ENCODE measurements around the gene RNF111.

Gene RNF111

GRCh38 chr15:59008086-59008485 lies 20.6 kb downstream of the RNF111 start:
- no peak for TF ChIP-seq FOXP2 (optimal IDR thresholded peaks at IDR 0.05; ENCODE audit: borderline replicate concordance, extremely low read depth, extremely low read length, insufficient read depth)
- no peak for TF ChIP-seq TAF1 (IDR thresholded peaks at IDR 0.05; ENCODE audit: borderline replicate concordance, insufficient read depth, low read length)
- TF ChIP-seq POLR2AphosphoS5 (IDR thresholded peaks at IDR 0.05; ENCODE audit: low read depth, low read length) = no peak

DNA sequence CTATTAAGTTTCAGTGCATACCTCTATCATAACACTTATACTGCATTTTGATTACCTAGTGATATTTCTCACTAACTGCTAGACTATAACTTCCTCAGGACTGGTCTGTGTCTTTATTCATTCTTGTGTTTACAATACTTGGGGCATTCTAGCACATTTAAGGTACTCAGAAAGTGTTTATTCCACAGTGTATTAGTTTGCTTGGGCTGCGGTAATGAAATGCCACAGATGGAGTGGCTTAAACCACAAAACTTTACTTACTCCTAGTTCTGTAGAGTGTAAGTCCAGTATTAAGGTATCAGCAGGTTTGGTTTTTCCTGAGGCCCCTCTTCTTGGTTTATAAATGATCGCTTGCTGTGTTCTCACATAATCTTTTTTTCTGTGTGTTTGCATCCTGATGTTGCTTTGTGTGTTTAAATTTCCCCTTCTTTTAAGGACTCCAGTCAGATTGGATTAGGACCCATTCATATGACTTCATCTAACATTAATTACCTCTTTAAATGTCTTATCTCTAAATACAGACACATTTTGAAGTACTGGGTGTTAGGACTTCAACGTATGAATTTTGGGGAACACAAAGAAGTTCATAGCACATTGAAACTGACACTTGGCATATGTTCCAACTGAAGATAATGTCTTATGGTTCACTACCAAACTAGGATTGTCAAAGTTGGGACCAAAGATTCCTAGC lies 23.9 kb downstream of the RNF111 start:
- TF ChIP-seq, protein P1, sequence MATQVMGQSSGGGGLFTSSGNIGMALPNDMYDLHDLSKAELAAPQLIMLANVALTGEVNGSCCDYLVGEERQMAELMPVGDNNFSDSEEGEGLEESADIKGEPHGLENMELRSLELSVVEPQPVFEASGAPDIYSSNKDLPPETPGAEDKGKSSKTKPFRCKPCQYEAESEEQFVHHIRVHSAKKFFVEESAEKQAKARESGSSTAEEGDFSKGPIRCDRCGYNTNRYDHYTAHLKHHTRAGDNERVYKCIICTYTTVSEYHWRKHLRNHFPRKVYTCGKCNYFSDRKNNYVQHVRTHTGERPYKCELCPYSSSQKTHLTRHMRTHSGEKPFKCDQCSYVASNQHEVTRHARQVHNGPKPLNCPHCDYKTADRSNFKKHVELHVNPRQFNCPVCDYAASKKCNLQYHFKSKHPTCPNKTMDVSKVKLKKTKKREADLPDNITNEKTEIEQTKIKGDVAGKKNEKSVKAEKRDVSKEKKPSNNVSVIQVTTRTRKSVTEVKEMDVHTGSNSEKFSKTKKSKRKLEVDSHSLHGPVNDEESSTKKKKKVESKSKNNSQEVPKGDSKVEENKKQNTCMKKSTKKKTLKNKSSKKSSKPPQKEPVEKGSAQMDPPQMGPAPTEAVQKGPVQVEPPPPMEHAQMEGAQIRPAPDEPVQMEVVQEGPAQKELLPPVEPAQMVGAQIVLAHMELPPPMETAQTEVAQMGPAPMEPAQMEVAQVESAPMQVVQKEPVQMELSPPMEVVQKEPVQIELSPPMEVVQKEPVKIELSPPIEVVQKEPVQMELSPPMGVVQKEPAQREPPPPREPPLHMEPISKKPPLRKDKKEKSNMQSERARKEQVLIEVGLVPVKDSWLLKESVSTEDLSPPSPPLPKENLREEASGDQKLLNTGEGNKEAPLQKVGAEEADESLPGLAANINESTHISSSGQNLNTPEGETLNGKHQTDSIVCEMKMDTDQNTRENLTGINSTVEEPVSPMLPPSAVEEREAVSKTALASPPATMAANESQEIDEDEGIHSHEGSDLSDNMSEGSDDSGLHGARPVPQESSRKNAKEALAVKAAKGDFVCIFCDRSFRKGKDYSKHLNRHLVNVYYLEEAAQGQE (IDR thresholded peaks at IDR 0.05; ENCODE audit: insufficient read depth in 1 of 2, low read depth in 2 of 2, low read length in 2 of 2) = no peak
- TF ChIP-seq POLR2AphosphoS5 (IDR thresholded peaks at IDR 0.05; ENCODE audit: low read depth, low read length) (no peak), TAF1 (IDR thresholded peaks at IDR 0.05; ENCODE audit: borderline replicate concordance, insufficient read depth, low read length) (no peak), FOXP2 (optimal IDR thresholded peaks at IDR 0.05; ENCODE audit: borderline replicate concordance, extremely low read depth, extremely low read length, insufficient read depth) (no peak), SIN3A (IDR thresholded peaks at IDR 0.05; ENCODE audit: borderline replicate concordance, insufficient read depth, low read length) (no peak)

GRCh38 chr15:59013246-59013873 lies 25.9 kb downstream of the RNF111 start:
- TF ChIP-seq SIN3A (IDR thresholded peaks at IDR 0.05; ENCODE audit: borderline replicate concordance, insufficient read depth, low read length) (no peak), TAF1 (IDR thresholded peaks at IDR 0.05; ENCODE audit: borderline replicate concordance, insufficient read depth, low read length) (no peak), POLR2AphosphoS5 (IDR thresholded peaks at IDR 0.05; ENCODE audit: low read depth, low read length) (no peak), FOXP2 (optimal IDR thresholded peaks at IDR 0.05; ENCODE audit: borderline replicate concordance, extremely low read depth, extremely low read length, insufficient read depth) (no peak)
- TF ChIP-seq, protein P1 (IDR thresholded peaks at IDR 0.05; ENCODE audit: insufficient read depth in 1 of 2, low read depth in 2 of 2, low read length in 2 of 2) = no peak

- TF ChIP-seq, protein P1 (IDR thresholded peaks at IDR 0.05; ENCODE audit: insufficient read depth in 1 of 2, low read depth in 2 of 2, low read length in 2 of 2) = no peak
- no peak for TF ChIP-seq TAF1 (IDR thresholded peaks at IDR 0.05; ENCODE audit: borderline replicate concordance, insufficient read depth, low read length)
- TF ChIP-seq FOXP2 (optimal IDR thresholded peaks at IDR 0.05; ENCODE audit: borderline replicate concordance, extremely low read depth, extremely low read length, insufficient read depth) = no peak
- TF ChIP-seq SIN3A (IDR thresholded peaks at IDR 0.05; ENCODE audit: borderline replicate concordance, insufficient read depth, low read length) = no peak
- TF ChIP-seq POLR2AphosphoS5 (IDR thresholded peaks at IDR 0.05; ENCODE audit: low read depth, low read length) = no peak
These were observed 26.6 kb downstream of the RNF111 start for GRCh38 chr15:59014068-59014467.

DNA sequence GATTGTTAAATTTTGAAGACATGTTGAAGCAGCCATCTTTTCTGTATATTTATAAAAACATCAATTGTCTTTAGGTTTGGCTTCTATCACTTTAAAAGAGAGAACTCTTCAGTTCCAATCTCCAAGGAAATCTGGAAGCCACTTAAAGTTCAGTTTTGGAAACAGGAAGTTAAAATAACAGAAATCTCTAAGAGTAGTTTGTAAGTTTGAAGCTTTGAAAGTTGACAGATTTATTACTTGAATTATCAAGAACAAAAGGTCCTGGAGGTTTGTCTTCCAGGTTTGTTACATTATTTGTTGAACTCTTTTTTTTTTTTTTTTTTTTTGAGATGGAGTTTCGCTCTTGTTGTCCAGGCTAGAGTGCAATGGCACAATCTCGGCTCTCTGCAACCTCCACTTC lies 30.0 kb downstream of the RNF111 start:
- TF ChIP-seq TAF1 (IDR thresholded peaks at IDR 0.05; ENCODE audit: borderline replicate concordance, insufficient read depth, low read length) (no peak), SIN3A (IDR thresholded peaks at IDR 0.05; ENCODE audit: borderline replicate concordance, insufficient read depth, low read length) (no peak), POLR2AphosphoS5 (IDR thresholded peaks at IDR 0.05; ENCODE audit: low read depth, low read length) (no peak)
- TF ChIP-seq, protein P1 (IDR thresholded peaks at IDR 0.05; ENCODE audit: insufficient read depth in 1 of 2, low read depth in 2 of 2, low read length in 2 of 2) = no peak

Data from PFSK-1 (cell line).